Skeletal muscle tissue (tissue), 4 donors: ENCODE measurements around the gene YY2. TPM values are rescaled to one million over a fixed set of nuclear protein-coding genes. Genes with fewer than 3 reads are reported as not detected.

Experiments
- H3K27ac ChIP-seq: one replicate; pipeline ENCODE4 v1.7.0; 2013; ENCODE audit warnings: mild to moderate bottlenecking, low read depth, low read length, inconsistent platforms
- H3K27me3 ChIP-seq, 3 donors: one replicate each; pipeline ENCODE4 v1.7.0; 2013; ENCODE audit warnings: low read length in 3 of 3; ENCODE audit not compliant: control insufficient read depth in 3 of 3, insufficient read depth in 3 of 3
- H3K36me3 ChIP-seq, 3 donors: one replicate each; pipeline ENCODE4 v1.7.0; 2013; ENCODE audit warnings: low read length in 3 of 3; ENCODE audit not compliant: control insufficient read depth in 3 of 3, insufficient read depth in 3 of 3
- H3K4me1 ChIP-seq, 3 donors: one replicate each; pipeline ENCODE4 v1.7.0; 2013; ENCODE audit warnings: low read length in 3 of 3, mild to moderate bottlenecking in 3 of 3; ENCODE audit not compliant: control insufficient read depth in 3 of 3, insufficient read depth in 3 of 3
- H3K4me3 ChIP-seq, 3 donors: one replicate each; pipeline ENCODE4 v1.7.0; 2013; ENCODE audit warnings: low read length in 3 of 3
- H3K9ac ChIP-seq, 3 donors: one replicate each; pipeline ENCODE4 v1.7.0; 2013; ENCODE audit warnings: low read length in 3 of 3, mild to moderate bottlenecking in 3 of 3, moderate library complexity in 2 of 3, low read depth in 1 of 3
- H3K9me3 ChIP-seq, 3 donors: one replicate each; pipeline ENCODE4 v1.7.0; 2013; ENCODE audit warnings: low read length in 3 of 3; ENCODE audit not compliant: control insufficient read depth in 3 of 3
- total RNA-seq: library from RNA; depleted of rRNA; stranded (reverse); fragments of >200 nt; gene quantifications from one replicate; pipeline ENCODE4 v1.2.3, GENCODE V29; 2014
- donor health status: Osteomylitis.

The YY2 gene
- total RNA-seq, 1 donor from 2014 or later = 1.6 TPM

- H3K27me3 ChIP-seq = no peaks in the 10 kb centered on the region
- peak overlapping the region; percentile 80 to 85 (median 83) for H3K4me3 ChIP-seq
- peak overlapping the region; percentile 86 for H3K27ac ChIP-seq
- H3K36me3 ChIP-seq = no peaks in the 10 kb centered on the region
- H3K4me1 ChIP-seq = peaks cover 0 to 7% (median 2%) of the 10 kb centered on the region in 3 donors
- peak overlapping the region; percentile 83 to 93 (median 92) for H3K9ac ChIP-seq
- H3K9me3 ChIP-seq = no peaks in the 10 kb centered on the region
These were observed 16.9 kb upstream of the YY2 start for GRCh38 chrX:21838937-21839333.

- no peaks in the 10 kb centered on the region for H3K9me3 ChIP-seq
- H3K36me3 ChIP-seq = peaks cover 0 to 2% (median 0%) of the 10 kb centered on the region in 3 donors
- H3K4me1 ChIP-seq = peaks cover 0 to 7% (median 2%) of the 10 kb centered on the region in 3 donors
- H3K9ac ChIP-seq = peak within 1 kb of the TSS; percentile 83 to 93 (median 92)
- peak within 1 kb of the TSS; percentile 80 to 85 (median 83) for H3K4me3 ChIP-seq
- peak within 1 kb of the TSS; percentile 86 for H3K27ac ChIP-seq
- no peaks in the 10 kb centered on the region for H3K27me3 ChIP-seq
These were observed 16.2 kb upstream of the YY2 start, which contains the start of gene MBTPS2 for GRCh38 chrX:21839334-21840192. Gene MBTPS2 (plus strand): TSS chrX:21839617. CDS start chrX:21839735, 118 bp downstream.

- peaks cover 0 to 2% (median 0%) of the 10 kb centered on the region in 3 donors for H3K36me3 ChIP-seq
- H3K9ac ChIP-seq = peak overlapping the region; percentile 83 to 93 (median 92)
- no peaks in the 10 kb centered on the region for H3K27me3 ChIP-seq
- peaks cover 0 to 7% (median 2%) of the 10 kb centered on the region in 3 donors for H3K4me1 ChIP-seq
- no peaks in the 10 kb centered on the region for H3K9me3 ChIP-seq
- peak overlapping the region; percentile 77 to 85 (median 83) for H3K4me3 ChIP-seq
- H3K27ac ChIP-seq = peak overlapping the region; percentile 86
These were observed 15.6 kb upstream of the YY2 start for GRCh38 chrX:21840193-21840545.

GRCh38 chrX:21843179-21843578 is 12.6 kb upstream of the YY2 start:
- no peak overlapping the region for H3K4me3 ChIP-seq
- no peak overlapping the region for H3K27ac ChIP-seq
- H3K36me3 ChIP-seq = peaks cover 0 to 4% (median 2%) of the 10 kb centered on the region in 3 donors
- H3K27me3 ChIP-seq = no peaks in the 10 kb centered on the region
- peaks cover 0 to 7% (median 7%) of the 10 kb centered on the region in 3 donors for H3K4me1 ChIP-seq
- no peak overlapping the region for H3K9ac ChIP-seq
- H3K9me3 ChIP-seq = no peaks in the 10 kb centered on the region

- Histone ChIP-seq H3K4me3 (no peak overlapping the region), H3K36me3 (peaks cover 2 to 5% (median 4%) of the 10 kb centered on the region in 3 donors), H3K4me1 (peaks cover 0 to 7% (median 7%) of the 10 kb centered on the region in 3 donors), H3K9ac (no peak overlapping the region), H3K9me3 (no peaks in the 10 kb centered on the region), H3K27me3 (no peaks in the 10 kb centered on the region), H3K27ac (no peak overlapping the region)
These were observed 10.7 kb upstream of the YY2 start for GRCh38 chrX:21845096-21845495.

GRCh38 chrX:21847342-21847741 is 8.4 kb upstream of the YY2 start:
- Histone ChIP-seq H3K4me3 (no peak overlapping the region), H3K36me3 (peaks cover 4 to 9% (median 5%) of the 10 kb centered on the region in 3 donors), H3K27me3 (no peaks in the 10 kb centered on the region), H3K9ac (no peak overlapping the region), H3K4me1 (peaks cover 0 to 4% (median 0%) of the 10 kb centered on the region in 3 donors), H3K9me3 (no peaks in the 10 kb centered on the region), H3K27ac (no peak overlapping the region)

GRCh38 chrX:21853578-21853977 is 2.2 kb upstream of the YY2 start:
- Histone ChIP-seq H3K27ac (no peak overlapping the region), H3K9me3 (peaks cover 0 to 2% (median 0%) of the 10 kb centered on the region in 3 donors), H3K9ac (no peak overlapping the region), H3K4me3 (no peak overlapping the region), H3K27me3 (no peaks in the 10 kb centered on the region), H3K4me1 (no peaks in the 10 kb centered on the region), H3K36me3 (peaks cover 11 to 23% (median 16%) of the 10 kb centered on the region in 3 donors)

GRCh38 chrX:21856504-21856903 is 717 bp downstream of the YY2 start:
- Histone ChIP-seq H3K4me3 (no peak overlapping the region), H3K9ac (no peak overlapping the region), H3K27ac (no peak overlapping the region), H3K36me3 (peaks cover 11 to 17% (median 16%) of the 10 kb centered on the region in 3 donors), H3K9me3 (peaks cover 0 to 2% (median 0%) of the 10 kb centered on the region in 3 donors), H3K4me1 (no peaks in the 10 kb centered on the region), H3K27me3 (no peaks in the 10 kb centered on the region)

- Histone ChIP-seq H3K36me3 (no peaks in the 10 kb centered on the region), H3K4me1 (no peaks in the 10 kb centered on the region), H3K9me3 (no peaks in the 10 kb centered on the region), H3K27ac (no peak overlapping the region), H3K9ac (no peak overlapping the region), H3K27me3 (no peaks in the 10 kb centered on the region), H3K4me3 (no peak overlapping the region)
These were observed 7.5 kb downstream of the YY2 start for GRCh38 chrX:21863241-21863640.

- Histone ChIP-seq H3K36me3 (no peaks in the 10 kb centered on the region), H3K9me3 (no peaks in the 10 kb centered on the region), H3K9ac (no peak overlapping the region), H3K4me1 (no peaks in the 10 kb centered on the region), H3K4me3 (no peak overlapping the region), H3K27me3 (no peaks in the 10 kb centered on the region), H3K27ac (no peak overlapping the region)
These were observed 9.6 kb downstream of the YY2 start for GRCh38 chrX:21865436-21865835.
